H1 (cell line): ENCODE results near the gene SLC25A20. TPM values are rescaled to one million over a fixed set of nuclear protein-coding genes. Genes with fewer than 3 reads are reported as not detected.

ENCODE experiments used
- CTCF ChIA-PET: fragments of 300-600 bp; sonication (Branson Sonifier 250); formaldehyde crosslinking; loops from one replicate; lab custom pipeline; 2021; ENCODE audit not compliant: partially characterized antibody; lab: Charles Lee
- POLR2A ChIA-PET: fragments of 300-600 bp; sonication (Branson Sonifier 250); formaldehyde crosslinking; loops from one replicate; lab custom pipeline; 2021; ENCODE audit warnings: inconsistent platforms; ENCODE audit not compliant: partially characterized antibody; lab: Charles Lee
- DNase-seq, 2 experiments: peaks; one replicate each; pipeline versions ENCODE4 v3.0.0 to v3.0.0-alpha.2; 2010 to 2022; ENCODE audit warnings: low spot score in 2 of 2, low read depth in 1 of 2, mixed read lengths in 1 of 2
- FAIRE-seq: peaks from 2 replicates; lab custom pipeline; 2011; peaks lifted over from hg19 to GRCh38; lab: Jason Lieb, UNC
- H2AFZ ChIP-seq: 2 replicates; pipeline ENCODE4 v1.8.1; 2012; ENCODE audit warnings: low read length, inconsistent platforms
- H2AK5ac ChIP-seq: 2 replicates; pipeline ENCODE4 v1.6.1; 2013; ENCODE audit warnings: low read depth, low read length
- H2BK120ac ChIP-seq: replicated peaks from 2 replicates; pipeline ENCODE3; 2013; ENCODE audit warnings: low read depth, low read length, inconsistent platforms
- H2BK12ac ChIP-seq: 2 replicates; pipeline ENCODE4 v1.6.1; 2013; ENCODE audit warnings: low read depth, low read length
- H2BK15ac ChIP-seq: 2 replicates; pipeline ENCODE4 v1.6.1; 2013; ENCODE audit warnings: low read length
- H2BK20ac ChIP-seq: 2 replicates; pipeline ENCODE4 v1.6.1; 2013; ENCODE audit warnings: low read length
- H2BK5ac ChIP-seq: 2 replicates; pipeline ENCODE4 v1.6.1; 2013; ENCODE audit warnings: low read depth, low read length
- H3K14ac ChIP-seq: 2 replicates; pipeline ENCODE4 v1.6.1; 2013; ENCODE audit warnings: inconsistent platforms; ENCODE audit not compliant: insufficient read length
- H3K18ac ChIP-seq: 2 replicates; pipeline ENCODE4 v1.6.1; 2013; ENCODE audit warnings: low read length; ENCODE audit errors: extremely low read depth
- H3K23ac ChIP-seq: 2 replicates; pipeline ENCODE4 v1.6.1; 2013; ENCODE audit warnings: inconsistent platforms; ENCODE audit not compliant: insufficient read length
- H3K23me2 ChIP-seq: 2 replicates; pipeline ENCODE4 v1.6.1; 2013; ENCODE audit warnings: low read depth, low read length
- H3K27ac ChIP-seq: 2 replicates; pipeline ENCODE4 v1.6.1; 2011; ENCODE audit warnings: low read depth, low read length, inconsistent platforms
- H3K27me3 ChIP-seq, 4 experiments: replicated peaks in 1 of 4; 1 replicate in 1 of 4; 2 replicates in 3 of 4; pipeline versions ENCODE4 v1.6.1 to v1.8.1; 2011 to 2013; ENCODE audit warnings: low read length in 3 of 4, mild to moderate bottlenecking in 3 of 4, inconsistent platforms in 2 of 4, mixed read lengths in 2 of 4, moderate library complexity in 1 of 4; ENCODE audit not compliant: control insufficient read depth in 3 of 4, insufficient read depth in 3 of 4; ENCODE audit errors: extremely low read depth in 1 of 4
- H3K36me3 ChIP-seq, 4 experiments: 2 replicates each; pipeline versions ENCODE4 v1.6.1 to v1.8.1; 2011 to 2013; ENCODE audit warnings: mild to moderate bottlenecking in 4 of 4, low read length in 3 of 4, moderate library complexity in 2 of 4, control low read depth in 1 of 4, inconsistent platforms in 1 of 4; ENCODE audit not compliant: insufficient read depth in 4 of 4, control insufficient read depth in 2 of 4
- H3K4ac ChIP-seq: replicated peaks from 2 replicates; pipeline ENCODE3; 2013; ENCODE audit warnings: low read length, low read depth, mixed read lengths, inconsistent platforms; ENCODE audit not compliant: insufficient read length
- H3K4me1 ChIP-seq, 4 experiments: replicated peaks in 1 of 4; 1 replicate in 1 of 4; 2 replicates in 3 of 4; pipeline versions ENCODE4 v1.6.1 to v1.8.1; 2011 to 2013; ENCODE audit warnings: low read length in 3 of 4, inconsistent platforms in 2 of 4, mixed read lengths in 1 of 4; ENCODE audit not compliant: insufficient read depth in 4 of 4, control insufficient read depth in 3 of 4
- H3K4me2 ChIP-seq, 2 experiments: 2 replicates each; pipeline versions ENCODE4 v1.6.1 to v1.8.1; 2011 to 2013; ENCODE audit warnings: low read depth in 2 of 2, low read length in 2 of 2, control low read depth in 1 of 2, inconsistent platforms in 1 of 2, mild to moderate bottlenecking in 1 of 2; ENCODE audit not compliant: insufficient read depth in 1 of 2
- H3K4me3 ChIP-seq, 4 experiments: fragments of 200-600, 300-600 bp in 1 of 4; sonication (generic), shearing (Covaris generic), sonication (Bioruptor Twin) in 1 of 4; 2 replicates each; pipeline versions ENCODE4 v1.5.1 to v1.8.1; 2011 to 2016; ENCODE audit warnings: low read length in 4 of 4, low read depth in 3 of 4, control low read depth in 2 of 4, inconsistent platforms in 2 of 4, mild to moderate bottlenecking in 2 of 4, mixed read lengths in 1 of 4, moderate library complexity in 1 of 4; ENCODE audit not compliant: insufficient read depth in 2 of 4; ENCODE audit errors: extremely low read depth in 1 of 4
- H3K56ac ChIP-seq: replicated peaks from 2 replicates; pipeline ENCODE3; 2013; ENCODE audit warnings: low read depth, mild to moderate bottlenecking, mixed read lengths, low read length, inconsistent platforms; ENCODE audit not compliant: insufficient read length
- H3K79me1 ChIP-seq: 2 replicates; pipeline ENCODE4 v1.6.1; 2013; ENCODE audit warnings: low read depth, low read length, control low read depth
- H3K79me2 ChIP-seq, 2 experiments: 2 replicates each; pipeline versions ENCODE4 v1.6.1 to v1.8.1; 2012 to 2013; ENCODE audit warnings: low read length in 2 of 2, mild to moderate bottlenecking in 2 of 2, inconsistent platforms in 1 of 2; ENCODE audit not compliant: insufficient read depth in 2 of 2, control insufficient read depth in 1 of 2
- H3K9ac ChIP-seq, 4 experiments: replicated peaks in 1 of 4; 1 replicate in 1 of 4; 2 replicates in 3 of 4; pipeline versions ENCODE4 v1.6.1 to v1.8.1; 2011 to 2013; ENCODE audit warnings: low read depth in 3 of 4, low read length in 3 of 4, control low read depth in 2 of 4, mild to moderate bottlenecking in 2 of 4, moderate library complexity in 2 of 4, inconsistent platforms in 1 of 4; ENCODE audit errors: extremely low read depth in 1 of 4
- H3K9me3 ChIP-seq, 2 experiments: 2 replicates each; pipeline versions ENCODE4 v1.6.1 to v1.8.1; 2012 to 2013; ENCODE audit warnings: mild to moderate bottlenecking in 2 of 2, moderate library complexity in 2 of 2, control low read depth in 1 of 2, inconsistent platforms in 1 of 2, low read depth in 1 of 2, low read length in 1 of 2, mixed read lengths in 1 of 2; ENCODE audit not compliant: insufficient read depth in 2 of 2
- H4K20me1 ChIP-seq, 2 experiments: replicated peaks in 1 of 2; 2 replicates each; pipeline versions ENCODE3 to v1.8.1; 2011 to 2013; ENCODE audit warnings: inconsistent platforms in 2 of 2, low read length in 2 of 2, mild to moderate bottlenecking in 1 of 2; ENCODE audit not compliant: insufficient read depth in 2 of 2, control insufficient read depth in 1 of 2
- H4K5ac ChIP-seq: 2 replicates; pipeline ENCODE4 v1.6.1; 2013; ENCODE audit warnings: low read length, low read depth, mixed read lengths, inconsistent platforms; ENCODE audit not compliant: insufficient read length
- H4K8ac ChIP-seq: 2 replicates; pipeline ENCODE4 v1.8.0; 2013; ENCODE audit warnings: mild to moderate bottlenecking, moderate library complexity, low read length, inconsistent platforms; ENCODE audit not compliant: insufficient read depth; ENCODE audit errors: extremely low read depth
- H4K91ac ChIP-seq: replicated peaks from 2 replicates; pipeline ENCODE3; 2013; ENCODE audit warnings: low read length, mixed read lengths, inconsistent platforms; ENCODE audit not compliant: insufficient read length
- CHD1 ChIP-seq: IDR thresholded peaks from 2 replicates; pipeline ENCODE4 v1.6.1; 2012; ENCODE audit warnings: low read depth, low read length, improper control_type of control experiment
- CHD2 ChIP-seq: IDR thresholded peaks from 2 replicates; pipeline ENCODE4 v1.6.1; 2012; ENCODE audit warnings: low read length, improper control_type of control experiment
- EP300 ChIP-seq, 2 experiments: IDR thresholded peaks; 1 replicate in 1 of 2; 2 replicates in 1 of 2; pipeline ENCODE4 v1.6.1; 2011 to 2012; ENCODE audit warnings: low read depth in 2 of 2, low read length in 2 of 2, mild to moderate bottlenecking in 2 of 2, borderline replicate concordance in 1 of 2, inconsistent platforms in 1 of 2, moderate library complexity in 1 of 2
- FOSL1 ChIP-seq: IDR thresholded peaks from 2 replicates; pipeline ENCODE4 v1.6.1; 2011; ENCODE audit warnings: mild to moderate bottlenecking, low read depth, low read length, moderate library complexity; ENCODE audit not compliant: insufficient read depth
- HDAC2 ChIP-seq, 2 experiments: fragments of 300-600 bp in 1 of 2; sonication (generic) in 1 of 2; IDR thresholded peaks; 2 replicates each; pipeline ENCODE4 v1.6.1; 2011 to 2012; ENCODE audit warnings: low read depth in 2 of 2, low read length in 2 of 2, mild to moderate bottlenecking in 2 of 2, moderate library complexity in 2 of 2, borderline replicate concordance in 1 of 2, inconsistent platforms in 1 of 2
- KDM1A ChIP-seq: fragments of 200-600, 300-600 bp; sonication (generic); IDR thresholded peaks from 2 replicates; pipeline ENCODE4 v1.7.1; 2016; ENCODE audit warnings: mild to moderate bottlenecking, low read length, borderline replicate concordance
- MAFK ChIP-seq: IDR thresholded peaks from 2 replicates; pipeline ENCODE4 v1.6.1; 2012; ENCODE audit warnings: low read depth, mild to moderate bottlenecking, improper control_type of control experiment, low read length
- NRF1 ChIP-seq: IDR thresholded peaks from 2 replicates; pipeline ENCODE4 v1.6.1; 2011; ENCODE audit warnings: mild to moderate bottlenecking, low read depth, low read length, improper control_type of control experiment
- RNF2 ChIP-seq: fragments of 200-900, 300-1000 bp; sonication (generic); IDR thresholded peaks from 2 replicates; pipeline ENCODE4 v1.7.1; 2016; ENCODE audit warnings: borderline replicate concordance, low read depth, mild to moderate bottlenecking, antibody characterized with exemption, low read length; ENCODE audit not compliant: poor library complexity, severe bottlenecking; ENCODE audit errors: missing control alignments
- RXRA ChIP-seq: IDR thresholded peaks from 2 replicates; pipeline ENCODE4 v1.6.1; 2011; ENCODE audit warnings: low read depth, mild to moderate bottlenecking, low read length, moderate library complexity; ENCODE audit not compliant: insufficient read depth
- YY1 ChIP-seq: IDR thresholded peaks from 2 replicates; pipeline ENCODE4 v1.6.1; 2011; ENCODE audit warnings: low read depth, mild to moderate bottlenecking, low read length
- WGBS, 2 experiments: shearing (Covaris generic) in 1 of 2; methylation state at CpG; one replicate each; pipeline versions ENCODE4 v1.1.6 to v1.1.7; 2013 to 2015; ENCODE audit warnings: low lambda C conversion rate in 2 of 2, mixed read lengths in 2 of 2, inconsistent platforms in 1 of 2, low coverage in 1 of 2, missing lambda C conversion rate in 1 of 2; ENCODE audit not compliant: insufficient replicate concordance in 2 of 2, insufficient coverage in 1 of 2, insufficient read length in 1 of 2; ENCODE audit errors: extremely low coverage in 1 of 2, missing lambda C conversion rate in 1 of 2; 5-methylcytosine and 5-hydroxymethylcytosine counted together
- polyA plus RNA-seq, 7 experiments: library from polyadenylated mRNA; depleted of rRNA in 3 of 7; stranded (reverse) in 5 of 7; unstranded in 2 of 7; fragments of >200 nt in 5 of 7; fragments of 200-250 nt in 2 of 7; gene quantifications; 1 replicate in 5 of 7; 2 replicates in 1 of 7; 4 replicates in 1 of 7; pipeline versions ENCODE4 v1.2.1 to v1.2.3, GENCODE V29; 2011 to 2013; ENCODE audit warnings: missing spikeins in 2 of 7, mixed read lengths in 2 of 7
- total RNA-seq: library from RNA; stranded (reverse); fragmentation: NEBNext Ultra II Directional; extraction: Animal tissue kit (Norgen Biotek cat#: 25700); gene quantifications from 2 replicates; pipeline ENCODE4 v1.2.1, GENCODE V29; 2021
- TF ChIP-seq, protein P1 (sequence below): IDR thresholded peaks from 2 replicates; pipeline ENCODE4 v1.6.1; 2011; ENCODE audit warnings: low read length, improper control_type of control experiment

Gene SLC25A20
- total and polyA plus RNA-seq, 2 of the 8 experiments (the other 6 are each of a cell fraction or from before 2014, with no cell fraction given) = 3.8 to 4.0 TPM

GRCh38 chr3:48881006-48881405, 17.7 kb downstream of the SLC25A20 start:
- POLR2A ChIA-PET = interaction anchor here (0.7 kb wide), 1 partner anchor 16 kb away, joined by 3 read pairs; no protein-coding TSS in a partner anchor
- no peak for FAIRE-seq
- Histone ChIP-seq H3K4me1 (no peaks in the 10 kb centered on the region), H3K14ac (no peak overlapping the region), H2BK15ac (no peak overlapping the region), H3K27ac (no peak overlapping the region), H3K4ac (no peak overlapping the region), H2AFZ (no peak overlapping the region), H4K20me1 (no peaks in the 10 kb centered on the region), H4K91ac (no peak overlapping the region), H3K23me2 (no peaks in the 10 kb centered on the region), H3K9me3 (no peaks in the 10 kb centered on the region), H3K18ac (no peak overlapping the region), H3K23ac (no peak overlapping the region), H2AK5ac (no peak overlapping the region), H2BK5ac (no peak overlapping the region), H3K56ac (no peak overlapping the region), H3K79me1 (no peaks in the 10 kb centered on the region)
- WGBS, 2 experiments = 92% methylated on average over 3 of the region's 3 CpGs; no CpG with 5 or more reads in 1 of the 2 experiments
- TF ChIP-seq FOSL1 (no peak), EP300 (IDR thresholded peaks at IDR 0.05; ENCODE audit: borderline replicate concordance in 1 of 2, low read depth in 2 of 2, low read length in 2 of 2) (no peak), NRF1 (no peak), KDM1A (no peak), CHD2 (no peak), YY1 (no peak), RXRA (no peak), MAFK (no peak), RNF2 (no peak), CHD1 (no peak), HDAC2 (IDR thresholded peaks at IDR 0.05; ENCODE audit: borderline replicate concordance in 1 of 2, low read depth in 2 of 2, low read length in 2 of 2) (no peak)
- TF ChIP-seq, protein P1, sequence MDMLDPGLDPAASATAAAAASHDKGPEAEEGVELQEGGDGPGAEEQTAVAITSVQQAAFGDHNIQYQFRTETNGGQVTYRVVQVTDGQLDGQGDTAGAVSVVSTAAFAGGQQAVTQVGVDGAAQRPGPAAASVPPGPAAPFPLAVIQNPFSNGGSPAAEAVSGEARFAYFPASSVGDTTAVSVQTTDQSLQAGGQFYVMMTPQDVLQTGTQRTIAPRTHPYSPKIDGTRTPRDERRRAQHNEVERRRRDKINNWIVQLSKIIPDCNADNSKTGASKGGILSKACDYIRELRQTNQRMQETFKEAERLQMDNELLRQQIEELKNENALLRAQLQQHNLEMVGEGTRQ = no peak
- TF ChIP-seq, all 59 proteins: peak for 0
- Histone ChIP-seq H3K9ac (no peak overlapping the region), H4K8ac (no peak overlapping the region), H2BK120ac (no peak overlapping the region), H3K79me2 (no peaks in the 10 kb centered on the region), H4K5ac (no peak overlapping the region), H3K27me3 (no peaks in the 10 kb centered on the region), H3K4me2 (no peak overlapping the region), H2BK12ac (no peak overlapping the region), H3K4me3 (no peak overlapping the region), H3K36me3 (no peaks in the 10 kb centered on the region), H2BK20ac (no peak overlapping the region)
- CTCF ChIA-PET = interaction anchor here (0.7 to 1.5 kb wide), 4 partner anchors 9 to 141 kb away, joined by 3 to 4 read pairs (median 3); no protein-coding TSS in a partner anchor
- DNase-seq = no peak
